Measurements from ENCODE around the gene BDKRB2.

Gene BDKRB2

DNA sequence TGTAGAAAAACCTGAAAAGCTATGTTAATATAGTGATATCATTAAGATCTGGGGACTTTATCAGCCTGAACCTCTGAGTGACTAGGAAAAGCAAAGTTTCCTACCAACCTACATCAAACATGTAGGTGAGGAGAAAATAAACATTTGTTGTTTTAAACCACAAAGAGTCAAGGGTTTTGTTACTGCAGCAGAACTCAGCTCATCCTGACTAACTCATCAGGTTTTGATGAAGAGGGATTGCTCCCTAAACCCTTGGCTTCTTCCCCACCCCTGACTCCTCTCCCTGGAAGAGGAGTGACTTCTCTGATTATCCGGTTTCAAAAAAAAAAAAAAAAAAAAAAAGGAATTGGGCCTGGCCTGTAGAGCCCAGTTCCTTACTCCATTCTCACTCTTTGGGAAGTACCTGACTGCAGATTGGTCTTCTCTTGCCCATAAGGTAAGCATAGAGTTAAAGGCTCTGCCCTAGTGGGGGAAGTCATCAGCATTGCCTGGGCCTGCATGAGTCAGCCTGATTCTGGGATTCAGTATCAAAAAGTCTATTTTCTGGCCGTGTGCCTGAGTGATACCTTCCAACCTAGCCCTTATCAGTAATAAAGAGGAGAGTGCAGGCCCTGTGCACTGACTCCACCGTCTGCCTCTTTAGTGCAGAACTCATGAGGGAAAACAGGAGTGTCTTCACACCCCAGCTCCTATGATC lies 68.3 kb downstream of the BDKRB2 start:
- no peak for DNase-seq

DNA sequence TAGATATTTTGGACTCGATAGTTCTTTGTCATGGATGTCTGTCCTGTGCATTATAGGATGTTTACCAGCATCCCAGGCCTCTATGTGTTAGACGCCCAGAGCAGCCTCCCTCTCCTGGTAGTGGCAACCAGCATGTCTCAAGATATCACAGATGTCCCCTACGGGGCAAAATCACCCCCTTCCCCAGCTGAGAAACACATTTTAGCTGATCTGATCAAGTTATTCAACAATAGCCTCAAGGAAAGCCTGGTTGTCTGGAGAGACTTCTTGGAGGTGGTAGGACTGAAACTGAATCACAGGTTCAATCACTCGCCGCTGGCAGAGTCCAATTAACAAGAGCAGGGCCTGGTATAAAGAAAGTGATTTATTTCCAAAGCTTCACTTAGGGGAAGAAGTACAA lies 69.0 kb downstream of the BDKRB2 start:
- no peak for DNase-seq

DNA sequence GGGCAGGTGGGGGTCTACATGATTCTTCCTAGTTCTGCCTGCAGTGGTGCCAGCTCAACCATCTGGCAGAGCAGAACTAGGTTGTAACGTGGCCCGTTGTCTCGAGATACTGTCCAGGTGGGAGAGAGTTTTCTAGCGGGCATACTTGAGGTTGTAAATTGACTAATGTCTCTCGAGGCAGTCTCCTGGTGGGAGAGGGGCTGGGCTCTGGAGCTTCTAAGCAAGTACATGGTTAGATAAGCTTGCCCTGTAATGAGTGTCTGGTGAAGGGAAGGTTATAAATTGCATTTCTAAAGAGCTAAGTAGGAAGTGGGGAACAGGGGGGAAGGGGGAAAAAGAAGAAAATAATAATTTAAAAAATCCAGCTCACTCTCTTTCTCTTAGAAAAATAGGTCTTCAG lies 69.5 kb downstream of the BDKRB2 start:
- DNase-seq = no peak

DNA sequence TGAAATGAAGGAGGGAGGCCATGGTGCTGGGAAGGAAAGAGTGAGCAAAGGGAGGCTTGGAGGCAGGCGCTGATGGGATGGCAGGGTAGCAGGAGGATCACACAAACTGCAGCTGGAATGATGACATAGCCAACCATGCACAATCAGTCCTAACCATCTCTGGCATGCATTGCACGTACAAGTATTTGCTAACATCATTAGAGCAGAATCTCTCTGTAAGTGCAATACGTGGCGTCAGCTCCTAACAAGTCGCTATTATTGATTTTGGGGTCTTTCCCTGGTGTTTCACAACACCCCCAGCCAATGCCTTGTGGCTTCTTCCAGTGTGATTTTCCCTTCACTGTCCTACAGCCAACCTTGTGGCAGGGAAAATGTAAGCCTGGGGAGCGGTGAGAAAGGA lies 69.9 kb downstream of the BDKRB2 start:
- no peak for DNase-seq

DNA sequence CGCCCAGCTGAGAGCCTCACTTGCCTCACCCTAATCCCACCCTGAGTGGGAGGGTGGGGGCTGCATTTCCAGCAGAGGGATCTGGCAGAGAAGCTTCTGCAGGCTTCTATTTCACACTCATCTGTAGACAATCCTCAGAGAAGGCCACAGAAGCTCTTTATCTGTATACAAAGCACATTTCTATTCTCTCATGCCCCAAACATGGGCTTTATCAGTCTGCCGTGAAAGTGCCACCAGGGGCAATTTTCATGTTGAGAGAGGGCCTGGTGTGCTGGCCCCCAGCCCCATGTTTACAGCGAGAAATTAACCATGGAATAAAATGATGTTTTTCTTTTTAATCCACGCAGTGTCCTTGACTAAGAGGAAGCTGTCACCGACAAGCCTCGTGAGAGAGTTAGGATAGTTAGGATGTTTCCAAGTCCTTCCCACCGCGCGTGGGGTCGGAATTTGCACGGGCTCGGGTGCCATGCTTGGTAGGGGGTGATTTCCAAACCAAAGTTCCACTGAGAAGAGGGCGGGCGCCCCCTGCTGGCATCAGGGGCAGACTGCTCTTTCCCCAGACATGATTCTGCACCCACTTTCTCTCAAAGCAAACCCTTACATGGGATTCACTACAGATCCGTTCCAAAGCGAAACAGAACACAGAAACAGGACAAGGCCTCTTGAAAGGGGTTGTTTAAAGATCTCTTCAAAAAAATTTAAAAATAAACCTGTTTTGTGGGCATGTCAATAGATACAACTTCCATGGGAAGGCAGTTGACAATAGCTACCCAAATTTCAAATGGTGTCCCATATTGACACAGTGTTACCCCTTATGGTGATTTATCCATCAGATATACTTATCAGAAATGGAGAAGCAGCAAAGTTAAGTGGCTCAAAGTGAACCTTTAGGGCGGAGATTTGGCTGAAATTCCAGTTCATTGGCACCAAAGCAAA lies 70.8 kb downstream of the BDKRB2 start:
- DNase-seq = peak; percentile 68

DNA sequence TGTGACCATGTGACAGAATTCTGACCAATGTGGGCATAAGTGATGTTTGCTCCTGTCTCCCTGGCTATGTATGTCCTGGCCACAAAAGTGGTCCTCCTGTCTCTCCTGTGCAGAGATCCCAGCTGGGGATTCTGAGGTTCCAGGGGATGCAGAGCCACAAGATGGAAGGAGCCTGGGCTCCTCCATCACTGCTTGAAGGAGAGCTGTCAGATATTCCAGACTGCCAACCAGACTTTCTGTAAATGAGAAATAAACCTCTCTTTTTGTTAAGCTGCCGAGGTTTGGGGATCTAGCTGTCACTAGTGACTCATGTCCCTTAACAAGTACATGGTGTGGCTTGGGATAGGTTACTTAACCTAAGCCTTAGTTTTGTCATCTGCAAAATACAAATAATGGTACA lies 73.3 kb downstream of the BDKRB2 start:
- DNase-seq = no peak

DNA sequence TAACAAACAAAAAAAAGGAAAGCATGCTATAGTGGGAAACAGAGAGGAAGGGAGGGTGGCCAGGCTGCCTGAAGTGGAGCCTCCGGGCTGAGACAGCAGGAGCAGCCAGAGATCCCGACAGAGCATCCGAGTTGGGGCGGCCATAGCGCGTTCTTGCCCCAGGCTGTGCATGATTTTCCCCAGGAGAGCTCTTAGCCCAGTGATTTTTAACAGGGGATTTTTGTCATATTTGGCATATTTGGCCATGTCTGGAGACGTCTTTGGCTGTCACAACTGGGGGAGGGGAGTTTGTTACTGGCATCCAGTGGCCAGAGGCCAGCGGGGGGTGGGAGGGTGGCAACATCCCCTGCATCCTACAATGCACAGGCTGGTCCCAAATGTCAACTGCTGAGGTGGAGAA lies 74.9 kb downstream of the BDKRB2 start:
- no peak for DNase-seq

DNA sequence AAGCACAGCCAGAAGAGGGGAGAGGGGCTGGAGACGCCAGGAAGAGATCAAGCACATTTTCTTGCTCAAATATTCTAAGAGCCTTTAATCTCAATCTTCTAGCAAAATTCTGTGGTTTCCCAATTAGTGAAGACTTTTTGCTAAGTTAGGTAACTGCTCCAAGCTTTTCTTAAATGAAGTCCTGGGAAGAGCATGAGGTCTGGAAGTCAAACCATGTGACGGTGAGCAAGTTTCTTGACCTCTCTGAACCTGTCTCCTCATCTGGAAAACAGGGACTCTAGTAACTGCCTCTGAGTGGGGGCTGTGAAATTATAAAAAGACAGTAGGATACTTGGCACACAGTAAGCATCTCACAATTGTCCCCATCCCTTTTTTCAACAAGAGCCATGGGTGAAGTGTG lies 75.5 kb downstream of the BDKRB2 start:
- DNase-seq = no peak

DNA sequence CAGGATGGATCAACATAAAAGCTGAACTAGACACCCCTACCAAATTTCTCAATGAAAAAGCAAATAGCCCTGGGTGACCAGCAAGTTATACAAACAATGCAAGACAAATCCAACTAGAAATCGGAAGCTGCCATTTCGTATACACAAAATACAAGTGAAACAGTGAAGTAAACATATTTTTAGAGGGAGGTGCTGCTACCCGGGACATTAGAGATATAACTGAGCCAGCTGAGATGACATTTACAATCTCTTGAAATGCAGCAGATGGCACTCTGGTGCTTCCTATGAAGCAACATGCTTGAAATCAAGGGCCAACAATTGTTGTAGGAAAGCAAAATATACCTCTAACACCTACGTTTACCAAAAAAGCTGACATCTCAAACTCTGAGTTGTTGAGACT lies 76.8 kb downstream of the BDKRB2 start:
- no peak for DNase-seq

DNA sequence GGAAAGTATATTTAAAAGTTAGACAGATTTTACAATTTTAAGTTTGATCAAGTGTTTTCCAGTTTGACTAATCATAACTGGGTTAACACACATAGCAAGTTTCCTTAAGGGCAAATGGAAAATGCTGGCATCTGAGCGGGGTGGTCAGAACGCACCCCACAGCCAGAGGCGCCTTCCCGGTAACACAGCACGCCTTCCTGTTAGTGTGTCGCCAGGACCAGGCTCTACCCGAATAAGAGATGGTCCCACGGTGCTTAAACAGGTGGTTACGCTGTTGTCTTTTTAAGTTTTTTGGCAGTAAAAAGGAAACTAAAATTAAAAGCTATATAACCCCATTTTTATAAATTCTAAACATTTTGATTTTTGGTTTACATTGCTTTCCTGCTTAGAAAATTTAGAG lies 79.4 kb downstream of the BDKRB2 start:
- DNase-seq = no peak

DNA sequence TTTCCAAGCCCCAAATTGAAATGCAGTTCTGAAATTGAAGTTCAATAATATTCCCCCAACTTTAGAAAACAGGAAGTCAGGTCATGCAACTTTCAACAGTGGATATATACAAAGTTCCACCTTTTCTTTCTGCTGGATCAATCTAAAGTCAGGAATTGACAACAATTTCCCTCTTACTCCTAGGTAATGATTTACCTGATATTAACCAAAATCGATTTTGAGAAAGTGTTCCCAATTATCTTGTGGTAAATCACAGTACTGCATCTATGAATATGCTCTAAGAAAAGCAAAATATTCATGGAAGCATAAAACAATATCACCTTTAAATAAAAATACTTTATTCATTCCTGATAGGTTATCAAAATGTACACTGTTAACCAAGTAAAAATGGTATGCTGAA lies 79.8 kb downstream of the BDKRB2 start:
- no peak for DNase-seq

DNA sequence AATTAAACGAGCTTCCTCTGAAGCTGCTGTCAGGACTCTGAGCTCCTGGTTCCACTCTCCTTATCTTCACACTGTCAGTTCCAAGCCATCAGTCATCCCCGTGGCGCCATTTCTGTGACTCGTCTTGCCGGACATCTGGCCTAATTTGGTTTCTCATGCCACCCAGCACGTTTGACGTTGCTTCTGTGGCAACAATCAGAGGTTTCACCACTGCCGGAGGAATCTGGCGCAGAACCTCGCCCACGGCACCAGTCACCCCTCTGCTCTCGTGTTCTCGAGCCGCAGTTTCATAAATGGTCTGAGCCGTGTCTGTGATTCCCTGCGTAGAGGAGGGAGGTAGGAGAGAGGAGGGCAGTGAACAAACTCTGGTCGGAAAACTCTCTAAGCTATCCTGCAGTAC lies 81.0 kb downstream of the BDKRB2 start:
- no peak for DNase-seq

DNA sequence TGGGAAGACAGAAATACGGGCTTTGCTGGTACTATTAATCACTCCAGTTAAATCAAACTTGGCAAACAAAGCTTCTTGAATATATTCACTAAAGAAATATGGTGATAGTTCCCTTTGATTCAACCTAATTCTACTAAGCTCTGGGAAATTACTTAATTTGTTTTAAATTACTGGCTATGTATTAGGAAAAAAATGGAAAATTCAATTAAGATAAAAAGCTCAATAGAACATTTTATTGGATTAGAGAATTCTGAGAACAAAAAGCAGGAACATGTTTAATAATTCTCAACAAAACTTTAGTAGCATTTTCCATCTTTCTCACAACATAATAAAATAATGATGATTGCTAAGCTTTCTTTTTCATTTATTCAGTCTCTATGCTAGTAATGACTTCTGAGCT lies 81.6 kb downstream of the BDKRB2 start:
- DNase-seq = no peak

DNA sequence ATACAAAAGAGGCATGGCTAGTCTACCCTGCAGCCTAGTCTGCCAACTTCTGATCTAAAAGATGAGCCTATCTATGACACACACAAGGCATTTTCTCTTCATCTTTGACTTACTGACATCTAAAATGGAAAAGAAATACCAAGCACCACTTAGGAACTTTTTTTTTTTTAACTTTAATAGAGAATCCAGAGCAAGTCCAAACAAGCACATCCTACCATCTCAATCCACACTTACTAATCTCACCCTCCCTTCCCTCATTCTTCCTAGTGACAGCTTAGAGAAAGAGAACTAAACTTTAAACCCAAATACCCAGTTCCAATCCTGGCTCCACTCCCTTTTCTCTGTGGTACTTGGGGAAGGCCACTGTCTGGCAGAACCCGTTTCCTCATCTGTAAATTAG lies 83.2 kb downstream of the BDKRB2 start:
- DNase-seq = no peak

All from T-helper 9 cell (primary cell).